Ovary (tissue), 3 donors: ENCODE data around the gene CYP2U1.
"Not testable (repeated sequence)": the region's sequence is repeated elsewhere in the genome, so short reads cannot be mapped to it uniquely, and the experiment has no call there.

Source experiments
- EP300 ChIP-seq: sonication (generic); formaldehyde crosslinking; IDR thresholded peaks from one replicate; pipeline ENCODE4 v1.6.1; 2017; ENCODE audit warnings: antibody characterized with exemption
- POLR2A ChIP-seq: fragments of 450-650 bp; IDR thresholded peaks from one replicate; pipeline ENCODE4 v1.6.1; 2017; ENCODE audit warnings: antibody characterized with exemption, mild to moderate bottlenecking, moderate library complexity
- TF ChIP-seq, protein P1 (sequence below), 3 donors: fragments of 450-650 bp in 2 of 3; fragments of 200-600 bp in 1 of 3; IDR thresholded peaks; one replicate each; pipeline versions ENCODE4 v1.5.1 to v1.8.0; 2016 to 2022; ENCODE audit warnings: antibody characterized with exemption in 3 of 3, mild to moderate bottlenecking in 1 of 3
- donor health status: DM: no; HTN: no; CAD: no.

GRCh38 chr4:107925713-107926112, 5.6 kb upstream of the CYP2U1 start:
- TF ChIP-seq, protein P1, sequence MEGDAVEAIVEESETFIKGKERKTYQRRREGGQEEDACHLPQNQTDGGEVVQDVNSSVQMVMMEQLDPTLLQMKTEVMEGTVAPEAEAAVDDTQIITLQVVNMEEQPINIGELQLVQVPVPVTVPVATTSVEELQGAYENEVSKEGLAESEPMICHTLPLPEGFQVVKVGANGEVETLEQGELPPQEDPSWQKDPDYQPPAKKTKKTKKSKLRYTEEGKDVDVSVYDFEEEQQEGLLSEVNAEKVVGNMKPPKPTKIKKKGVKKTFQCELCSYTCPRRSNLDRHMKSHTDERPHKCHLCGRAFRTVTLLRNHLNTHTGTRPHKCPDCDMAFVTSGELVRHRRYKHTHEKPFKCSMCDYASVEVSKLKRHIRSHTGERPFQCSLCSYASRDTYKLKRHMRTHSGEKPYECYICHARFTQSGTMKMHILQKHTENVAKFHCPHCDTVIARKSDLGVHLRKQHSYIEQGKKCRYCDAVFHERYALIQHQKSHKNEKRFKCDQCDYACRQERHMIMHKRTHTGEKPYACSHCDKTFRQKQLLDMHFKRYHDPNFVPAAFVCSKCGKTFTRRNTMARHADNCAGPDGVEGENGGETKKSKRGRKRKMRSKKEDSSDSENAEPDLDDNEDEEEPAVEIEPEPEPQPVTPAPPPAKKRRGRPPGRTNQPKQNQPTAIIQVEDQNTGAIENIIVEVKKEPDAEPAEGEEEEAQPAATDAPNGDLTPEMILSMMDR (IDR thresholded peaks at IDR 0.05) = not testable (repeated sequence)
- TF ChIP-seq POLR2A, EP300: not testable (repeated sequence)
